ENCODE results near the gene ROR1.

Gene ROR1

DNA sequence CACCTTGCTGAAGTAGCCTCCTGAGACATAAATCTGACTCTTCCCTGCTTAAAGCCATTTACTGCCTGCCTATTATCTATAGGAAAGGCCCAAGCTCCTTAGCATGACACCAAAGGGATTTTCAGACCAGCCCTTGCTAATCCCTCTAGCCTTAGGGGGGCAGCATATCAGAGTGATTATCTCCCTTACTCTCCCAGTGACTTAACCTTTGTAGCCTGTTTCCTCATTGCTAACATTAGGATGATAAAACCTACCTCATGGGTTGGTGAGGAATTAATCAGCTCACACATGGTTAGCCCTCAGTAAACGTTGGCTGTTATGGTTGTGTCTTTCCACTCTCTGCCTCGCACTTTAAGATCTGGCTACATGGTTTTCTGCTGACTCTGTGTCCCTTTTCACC lies 70.1 kb downstream of the ROR1 start:
- TF ChIP-seq, protein P1, sequence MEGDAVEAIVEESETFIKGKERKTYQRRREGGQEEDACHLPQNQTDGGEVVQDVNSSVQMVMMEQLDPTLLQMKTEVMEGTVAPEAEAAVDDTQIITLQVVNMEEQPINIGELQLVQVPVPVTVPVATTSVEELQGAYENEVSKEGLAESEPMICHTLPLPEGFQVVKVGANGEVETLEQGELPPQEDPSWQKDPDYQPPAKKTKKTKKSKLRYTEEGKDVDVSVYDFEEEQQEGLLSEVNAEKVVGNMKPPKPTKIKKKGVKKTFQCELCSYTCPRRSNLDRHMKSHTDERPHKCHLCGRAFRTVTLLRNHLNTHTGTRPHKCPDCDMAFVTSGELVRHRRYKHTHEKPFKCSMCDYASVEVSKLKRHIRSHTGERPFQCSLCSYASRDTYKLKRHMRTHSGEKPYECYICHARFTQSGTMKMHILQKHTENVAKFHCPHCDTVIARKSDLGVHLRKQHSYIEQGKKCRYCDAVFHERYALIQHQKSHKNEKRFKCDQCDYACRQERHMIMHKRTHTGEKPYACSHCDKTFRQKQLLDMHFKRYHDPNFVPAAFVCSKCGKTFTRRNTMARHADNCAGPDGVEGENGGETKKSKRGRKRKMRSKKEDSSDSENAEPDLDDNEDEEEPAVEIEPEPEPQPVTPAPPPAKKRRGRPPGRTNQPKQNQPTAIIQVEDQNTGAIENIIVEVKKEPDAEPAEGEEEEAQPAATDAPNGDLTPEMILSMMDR (IDR thresholded peaks at IDR 0.05; ENCODE audit: borderline replicate concordance, control extremely low read depth, extremely low read depth, insufficient read depth, missing control alignments) = no peak
- DNase-seq (ENCODE audit: low spot score) = no peak
- in situ Hi-C loops (cut with MboI; ENCODE audit: low sequenced_read_pairs, unreplicated experiment) = no loop called here

DNA sequence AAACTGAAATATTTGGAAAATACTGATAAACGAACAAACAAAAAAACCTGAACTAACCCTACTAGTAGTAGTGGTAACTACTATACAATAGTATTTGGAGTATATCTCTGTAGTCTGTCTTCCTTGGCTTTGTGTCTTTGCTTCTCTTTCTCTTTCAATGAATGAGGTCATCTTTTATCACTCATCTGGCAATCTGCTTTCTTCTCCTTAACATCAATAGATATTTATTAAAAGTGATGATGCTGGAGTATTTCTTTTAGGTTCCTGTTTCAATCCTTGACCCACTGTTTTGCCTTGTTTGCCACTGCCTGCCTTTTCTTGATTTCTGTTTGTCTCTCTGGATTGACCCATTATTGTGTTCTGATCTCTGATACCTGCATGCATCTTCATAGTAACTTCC lies 71.5 kb downstream of the ROR1 start:
- in situ Hi-C loops (cut with MboI; ENCODE audit: low sequenced_read_pairs, unreplicated experiment) = no loop called here
- DNase-seq (ENCODE audit: low spot score) = no peak
- TF ChIP-seq, protein P1 (IDR thresholded peaks at IDR 0.05; ENCODE audit: borderline replicate concordance, control extremely low read depth, extremely low read depth, insufficient read depth, missing control alignments) = no peak

DNA sequence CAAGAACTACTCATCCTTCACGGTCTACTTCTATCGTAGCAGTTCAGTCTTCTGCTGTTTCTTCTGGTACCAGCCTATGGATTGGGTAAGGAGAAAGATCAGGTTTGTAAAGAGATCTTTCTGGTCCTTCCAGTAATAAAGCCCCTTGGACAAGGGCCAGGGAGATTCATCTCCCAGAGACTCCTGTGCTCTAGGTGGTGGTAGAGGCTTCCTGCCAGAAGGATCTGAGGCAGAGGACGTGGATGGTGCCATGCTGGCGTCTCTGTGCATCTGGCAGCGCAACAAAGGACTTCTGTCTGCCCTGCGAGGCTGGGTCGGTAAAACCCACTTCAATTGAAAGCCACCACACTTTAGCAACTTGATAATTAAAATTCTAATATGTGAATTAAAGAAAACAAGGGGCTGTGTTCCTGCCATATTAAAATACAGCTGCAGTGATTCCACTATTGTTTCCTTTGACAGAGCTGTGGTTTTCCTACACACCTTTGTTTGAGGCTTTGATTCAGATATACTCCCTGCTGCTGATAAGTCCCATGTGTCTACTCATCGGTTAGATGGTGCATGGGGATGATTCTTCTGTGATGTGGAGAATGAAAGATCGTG lies 73.6 kb downstream of the ROR1 start:
- in situ Hi-C loops (cut with MboI; ENCODE audit: low sequenced_read_pairs, unreplicated experiment) = no loop called here

DNA sequence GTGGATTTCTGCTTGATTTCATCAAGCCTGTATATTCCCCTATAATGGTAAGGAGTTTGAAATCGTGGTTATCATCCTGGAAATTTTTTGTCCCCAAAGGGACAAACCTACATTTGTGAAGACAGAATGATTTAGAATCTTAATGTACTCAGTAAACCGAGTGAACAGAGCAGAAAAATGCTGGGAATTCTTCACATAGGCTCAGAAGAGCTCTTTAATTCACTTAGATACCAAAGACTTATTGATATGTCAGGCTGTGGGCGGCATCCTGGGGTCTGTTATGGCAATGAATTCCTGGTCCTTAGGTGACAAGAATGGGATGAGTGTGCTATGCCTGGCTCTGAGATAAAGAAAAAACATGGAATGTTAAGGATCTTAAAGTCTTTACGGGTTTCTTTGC lies 74.9 kb downstream of the ROR1 start:
- TF ChIP-seq, protein P1 (IDR thresholded peaks at IDR 0.05; ENCODE audit: borderline replicate concordance, control extremely low read depth, extremely low read depth, insufficient read depth, missing control alignments) = no peak
- no peak for DNase-seq (ENCODE audit: low spot score)
- in situ Hi-C loops (cut with MboI; ENCODE audit: low sequenced_read_pairs, unreplicated experiment) = no loop called here

More for the DNA sequence above, 73.6 kb downstream of the ROR1 start:
- TF ChIP-seq, protein P1 (IDR thresholded peaks at IDR 0.05; ENCODE audit: borderline replicate concordance, control extremely low read depth, extremely low read depth, insufficient read depth, missing control alignments) = no peak
- DNase-seq (ENCODE audit: low spot score) = no peak

DNA sequence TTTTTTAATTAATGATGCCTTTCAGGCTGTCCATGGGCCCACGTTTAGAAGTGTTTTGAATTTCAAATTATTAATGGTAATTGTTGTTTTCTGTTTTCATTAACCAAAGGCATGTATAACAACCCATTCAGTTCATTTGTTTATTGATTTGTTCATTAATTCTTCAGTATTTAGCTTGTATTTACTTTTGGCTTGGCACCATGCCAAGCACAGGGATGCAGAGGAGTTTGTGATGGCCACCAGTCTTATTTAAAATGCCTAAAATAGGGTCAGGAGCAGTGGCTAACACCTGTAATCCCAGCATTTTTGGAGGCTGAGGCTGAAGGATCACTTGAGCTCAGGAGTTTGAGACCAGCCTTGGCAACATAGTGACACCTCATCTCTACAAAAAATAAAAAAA lies 75.3 kb downstream of the ROR1 start:
- DNase-seq (ENCODE audit: low spot score) = no peak
- TF ChIP-seq, protein P1 (IDR thresholded peaks at IDR 0.05; ENCODE audit: borderline replicate concordance, control extremely low read depth, extremely low read depth, insufficient read depth, missing control alignments) = no peak
- in situ Hi-C loops (cut with MboI; ENCODE audit: low sequenced_read_pairs, unreplicated experiment) = no loop called here

DNA sequence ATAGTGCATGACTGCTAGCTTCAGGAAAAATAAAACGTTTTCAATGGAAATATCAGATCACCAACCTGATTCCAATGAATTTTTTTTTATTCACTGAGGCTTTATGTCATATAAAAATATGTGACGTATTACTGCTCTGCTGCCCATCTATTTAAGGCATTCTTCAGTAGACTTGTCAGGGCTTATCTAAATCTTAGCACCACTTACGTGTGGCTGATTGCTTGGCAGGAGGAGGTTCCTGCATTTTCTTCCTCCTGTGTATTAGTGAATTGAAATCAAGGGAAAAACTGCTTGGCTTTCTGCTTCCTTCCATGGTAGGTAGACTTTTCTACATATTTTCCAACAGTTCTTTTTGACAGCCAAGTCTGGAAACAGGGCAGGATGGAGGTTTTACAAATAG lies 80.3 kb downstream of the ROR1 start:
- DNase-seq (ENCODE audit: low spot score) = no peak
- TF ChIP-seq, protein P1 (IDR thresholded peaks at IDR 0.05; ENCODE audit: borderline replicate concordance, control extremely low read depth, extremely low read depth, insufficient read depth, missing control alignments) = no peak
- in situ Hi-C loops (cut with MboI; ENCODE audit: low sequenced_read_pairs, unreplicated experiment) = no loop called here
